CD4-positive, alpha-beta T cell treated with Interleukin-15 for 4 hours (primary cell): ENCODE measurements around the gene IL1B.

ENCODE experiments used
- DNase-seq: peaks from one replicate; pipeline ENCODE4 v3.0.0-alpha.2; 2020; ENCODE audit warnings: low spot score

Gene IL1B

DNA sequence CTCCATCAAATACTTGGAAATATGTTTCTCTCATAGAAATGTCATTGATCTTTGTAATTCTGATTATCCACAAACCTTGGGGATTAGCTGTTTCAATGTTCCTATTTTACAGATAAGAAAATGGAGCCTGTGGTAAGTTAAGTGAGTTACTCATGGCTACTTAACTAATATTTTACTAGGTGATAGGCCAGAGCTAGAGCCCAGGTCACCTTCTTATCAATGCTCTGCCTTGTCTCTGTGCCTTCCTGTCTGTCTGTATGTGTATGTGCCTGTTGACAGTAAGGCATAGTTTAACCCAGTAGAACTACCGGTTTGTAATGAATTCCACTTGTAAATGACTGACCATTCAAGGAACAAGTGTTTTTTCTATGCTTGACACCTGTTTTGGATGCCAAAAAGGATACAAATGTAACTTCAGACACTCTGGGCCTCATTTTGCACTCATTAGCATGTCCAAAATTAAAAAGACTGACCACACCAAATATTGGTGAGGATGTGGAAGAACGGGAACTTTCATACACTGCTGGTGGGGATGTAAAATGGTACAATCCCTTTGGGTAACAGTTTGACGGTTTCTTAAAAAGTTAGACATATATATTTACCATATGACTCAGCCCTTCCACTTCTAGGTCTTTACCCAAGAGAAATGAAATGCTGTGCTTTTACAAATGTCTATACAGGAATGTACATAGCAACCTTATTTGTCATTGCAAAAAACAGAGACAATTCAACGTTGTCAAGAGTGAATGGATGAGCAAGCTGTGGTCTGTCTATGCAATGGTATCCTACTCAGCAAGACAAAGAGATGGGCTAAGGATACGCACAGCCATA is 32.7 kb downstream of the IL1B start:
- DNase-seq: no peak

DNA sequence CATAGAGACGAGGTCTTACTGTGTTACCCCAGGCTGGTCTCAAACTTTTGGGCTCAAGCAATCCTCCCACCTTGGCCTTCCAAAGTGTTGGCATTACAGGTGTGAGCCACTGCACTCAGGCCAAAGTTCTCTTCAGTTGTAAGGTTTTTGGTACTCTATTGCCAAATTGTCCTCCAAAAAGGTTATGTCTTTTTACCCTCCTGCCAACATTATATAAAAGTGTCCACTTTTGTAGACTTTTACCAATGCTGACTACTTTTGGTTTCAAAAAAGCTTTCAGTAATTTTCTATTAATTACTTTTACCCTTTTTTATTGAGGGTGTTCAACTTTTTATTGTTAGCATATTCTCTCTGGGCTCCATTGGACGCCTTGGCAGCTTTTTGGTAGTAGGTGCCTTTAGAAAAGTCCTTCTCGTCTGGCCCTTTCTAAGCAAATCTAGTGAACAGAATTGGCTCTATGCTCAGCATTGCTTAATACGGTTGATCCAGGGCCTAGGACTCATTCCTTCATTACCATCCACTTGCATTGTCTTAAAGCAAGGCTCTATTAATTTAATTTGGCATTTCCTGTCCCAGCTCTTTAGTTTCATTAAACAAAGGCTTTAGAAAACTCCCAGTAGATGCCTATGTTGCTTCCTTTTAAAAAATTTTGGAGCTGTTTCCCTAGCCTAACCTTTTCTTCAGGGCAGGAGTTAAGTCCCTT is 35.5 kb downstream of the IL1B start:
- no peak for DNase-seq

DNA sequence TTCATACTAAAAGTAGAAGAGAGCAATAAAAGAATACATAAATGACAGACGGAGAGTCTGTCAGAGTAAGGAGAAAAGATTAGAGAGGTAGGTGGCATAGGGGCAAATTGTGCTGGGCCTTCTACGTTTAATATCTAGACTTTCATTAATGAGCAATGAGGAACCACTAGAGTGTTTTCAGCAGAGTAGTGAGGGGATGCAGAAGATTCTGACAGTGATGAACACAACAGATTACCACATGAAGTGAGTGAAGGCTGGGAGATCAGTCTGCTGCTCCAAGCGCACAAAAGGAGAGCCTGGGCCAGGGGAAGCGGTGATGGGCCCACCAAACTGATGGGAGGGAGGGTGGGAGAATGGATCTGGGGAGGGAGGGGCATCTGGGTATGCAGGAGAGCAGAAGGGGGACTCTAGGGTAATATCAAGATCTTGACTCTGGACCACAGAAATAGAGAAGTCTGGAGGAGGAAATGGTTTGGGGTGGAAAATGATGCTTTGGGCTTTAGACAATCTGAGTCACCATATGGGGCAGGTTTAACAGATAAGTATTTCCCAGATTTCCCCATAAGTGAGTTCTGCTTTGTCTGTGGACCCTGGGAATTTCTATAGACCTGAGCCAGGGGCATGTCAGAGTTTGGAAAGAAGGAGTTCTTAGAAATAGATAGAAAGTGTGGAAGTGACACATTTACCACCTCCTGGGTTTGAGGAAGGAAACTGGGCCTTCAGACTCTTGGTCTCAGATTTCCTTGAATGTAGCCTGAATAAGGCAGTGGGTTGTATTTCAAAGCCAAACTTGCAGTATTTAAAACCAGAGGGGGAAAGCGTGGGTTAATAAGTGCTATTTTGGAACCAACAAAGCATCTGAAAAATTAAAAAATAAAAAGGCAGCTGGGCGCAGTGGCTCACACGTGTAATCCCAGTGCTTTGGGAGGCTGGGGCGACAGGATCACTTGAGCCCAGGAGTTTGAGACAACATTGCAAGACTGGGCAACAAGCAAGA is 37.3 kb downstream of the IL1B start:
- DNase-seq: no peak

DNA sequence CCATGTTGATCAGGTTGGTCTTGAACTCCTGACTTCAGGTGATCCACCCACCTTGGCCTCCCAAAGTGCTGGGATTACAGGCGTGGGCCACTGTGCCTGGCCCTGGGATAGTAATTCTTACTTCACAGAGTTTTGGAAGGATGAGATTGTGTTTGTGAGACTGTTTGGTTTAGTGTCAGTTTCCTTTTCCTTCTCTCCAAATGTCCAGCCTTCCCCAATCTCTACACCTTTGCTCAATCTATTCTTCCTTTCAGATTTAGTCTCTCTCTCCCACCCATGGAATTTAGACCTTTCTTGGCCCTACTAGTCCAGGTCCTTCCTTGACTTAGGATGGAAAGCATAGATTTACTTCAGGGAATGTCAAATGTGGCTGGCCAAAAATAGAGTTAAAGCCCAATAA is 40.1 kb downstream of the IL1B start:
- DNase-seq: no peak

DNA sequence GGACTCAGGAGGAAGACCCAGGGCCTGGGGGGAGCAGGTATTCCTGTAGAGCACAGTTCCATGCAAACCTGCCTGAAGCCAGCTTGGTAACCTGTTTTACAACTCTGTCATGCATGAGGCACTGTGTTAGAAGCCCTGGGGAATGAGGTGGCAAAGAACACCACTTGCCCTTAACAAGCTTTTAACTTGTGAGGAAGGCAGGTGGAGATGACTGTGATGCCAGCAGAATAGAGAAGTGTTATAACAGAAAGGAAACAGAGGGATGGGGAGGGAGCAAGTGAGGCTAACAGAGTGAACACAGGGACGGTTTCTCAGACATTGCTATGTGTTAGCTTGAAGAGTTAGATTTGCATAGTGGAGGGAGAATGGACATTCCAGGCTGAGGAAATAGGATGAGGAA is 40.8 kb downstream of the IL1B start:
- DNase-seq: no peak

GRCh38 chr2:112794841-112795240 is 41.7 kb downstream of the IL1B start:
- no peak for DNase-seq

GRCh38 chr2:112794131-112794733 is 42.3 kb downstream of the IL1B start:
- DNase-seq: peak; percentile 37

GRCh38 chr2:112793449-112793978 is 43.1 kb downstream of the IL1B start:
- DNase-seq: no peak

DNA sequence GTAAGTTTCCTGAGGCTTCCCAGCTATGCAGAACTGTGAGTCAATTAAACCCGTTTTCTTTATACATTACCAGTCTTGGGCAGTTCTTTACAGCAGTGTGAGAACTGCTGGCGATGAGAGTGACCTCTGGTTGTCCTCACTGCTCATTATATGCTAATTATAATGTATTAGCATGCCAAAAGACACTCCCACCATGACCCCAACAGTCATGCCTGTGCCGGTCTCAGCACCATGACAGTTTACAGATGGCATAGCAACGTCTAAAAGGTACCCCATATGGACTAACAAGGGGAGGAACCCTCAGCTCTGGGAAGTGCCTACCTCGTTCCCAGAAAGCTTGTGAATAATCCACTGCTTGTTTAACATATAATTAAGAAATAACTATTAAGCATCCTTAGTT is 44.2 kb downstream of the IL1B start:
- no peak for DNase-seq

GRCh38 chr2:112791693-112792230 is 44.8 kb downstream of the IL1B start:
- no peak for DNase-seq

DNA sequence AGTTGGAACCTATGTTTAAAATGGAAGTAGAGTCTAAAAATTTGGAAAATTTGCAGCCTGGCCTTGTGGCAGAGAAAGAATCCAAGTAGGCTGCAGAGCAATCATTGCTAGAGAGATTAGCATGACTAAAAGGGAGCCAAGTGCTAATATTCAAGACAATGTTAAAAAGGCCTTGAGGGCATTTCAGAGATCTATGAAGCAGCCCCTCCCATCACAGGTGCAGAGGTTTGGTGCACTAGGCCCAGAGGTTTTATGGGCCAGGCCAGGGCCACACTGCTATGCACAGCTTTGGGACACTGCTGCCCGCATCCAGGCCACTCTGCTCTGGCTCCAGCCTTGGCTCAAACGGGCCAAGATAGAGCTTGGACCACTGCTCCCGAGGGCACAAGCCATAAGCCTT is 45.6 kb downstream of the IL1B start:
- no peak for DNase-seq

DNA sequence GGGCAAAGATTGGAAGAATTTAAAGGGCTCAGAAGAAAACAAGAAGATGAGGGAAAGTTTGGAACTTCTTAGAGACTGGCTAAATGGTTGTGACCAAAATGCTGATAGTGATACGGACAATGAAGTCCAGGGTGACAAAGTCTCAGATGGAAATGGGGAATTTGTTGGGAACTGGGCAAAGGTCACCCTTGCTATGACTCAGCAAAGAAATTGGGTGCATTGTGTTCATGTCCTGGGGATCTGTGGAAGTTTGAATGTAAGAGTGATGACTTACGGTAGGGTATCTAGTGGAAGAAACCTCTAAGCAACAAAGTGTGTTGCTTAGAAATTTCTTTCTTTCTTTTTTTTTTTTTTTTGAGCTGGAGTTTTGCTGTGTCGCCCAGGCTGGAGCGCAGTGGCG is 46.3 kb downstream of the IL1B start:
- no peak for DNase-seq

- no peak for DNase-seq
These were observed 47.4 kb downstream of the IL1B start for GRCh38 chr2:112789186-112789585.

GRCh38 chr2:112788653-112789052 is 47.9 kb downstream of the IL1B start:
- DNase-seq: no peak

DNA sequence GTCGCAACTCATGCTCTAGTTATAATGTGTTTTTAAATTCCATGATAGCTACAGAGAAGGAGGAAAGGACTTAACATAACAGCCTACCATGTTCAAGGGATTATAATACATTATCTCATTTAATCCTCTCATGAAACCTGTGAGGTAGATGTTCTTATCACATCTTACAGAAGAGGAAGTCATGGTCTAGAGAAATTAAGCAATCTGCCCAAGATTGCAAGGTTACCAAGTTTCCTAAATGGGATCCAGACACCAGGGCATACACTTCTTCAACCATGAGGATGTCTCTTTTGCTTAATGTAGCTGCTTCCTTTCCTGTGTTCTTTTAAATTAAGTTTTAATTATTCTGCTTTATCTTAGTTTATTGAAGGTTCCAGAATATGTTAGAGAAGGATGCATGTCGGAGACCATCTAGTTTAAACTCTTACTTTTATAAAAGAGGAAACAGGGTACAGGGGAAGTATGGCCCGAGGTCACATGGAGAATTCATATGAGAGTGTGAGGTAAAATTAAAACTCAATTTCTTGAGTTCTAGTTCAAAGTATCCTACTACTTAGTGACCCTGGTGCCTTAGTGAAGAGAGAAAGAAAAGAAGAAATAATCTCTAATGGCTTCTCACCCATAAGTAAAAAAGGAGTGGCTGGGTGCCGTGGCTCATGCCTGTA is 48.7 kb downstream of the IL1B start:
- DNase-seq: no peak

DNA sequence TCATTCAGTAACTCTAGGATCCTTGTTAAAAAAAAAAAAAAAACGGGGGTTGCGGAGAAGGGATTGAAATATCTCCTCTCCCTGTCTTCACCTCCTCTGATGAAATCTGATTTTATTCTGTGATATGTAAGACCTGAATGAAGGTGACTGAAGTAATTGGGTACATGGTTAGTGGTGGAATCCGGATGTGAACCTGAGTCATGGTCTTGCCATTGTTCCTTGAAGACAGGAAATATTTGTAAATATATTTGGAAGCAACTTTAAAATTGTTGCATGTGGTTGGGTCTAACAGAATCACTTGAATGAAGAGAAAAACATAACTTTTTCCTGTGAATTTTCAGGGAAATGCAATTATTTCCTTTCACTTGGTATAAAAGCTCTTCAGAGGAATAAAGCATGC is 49.3 kb downstream of the IL1B start:
- no peak for DNase-seq

DNA sequence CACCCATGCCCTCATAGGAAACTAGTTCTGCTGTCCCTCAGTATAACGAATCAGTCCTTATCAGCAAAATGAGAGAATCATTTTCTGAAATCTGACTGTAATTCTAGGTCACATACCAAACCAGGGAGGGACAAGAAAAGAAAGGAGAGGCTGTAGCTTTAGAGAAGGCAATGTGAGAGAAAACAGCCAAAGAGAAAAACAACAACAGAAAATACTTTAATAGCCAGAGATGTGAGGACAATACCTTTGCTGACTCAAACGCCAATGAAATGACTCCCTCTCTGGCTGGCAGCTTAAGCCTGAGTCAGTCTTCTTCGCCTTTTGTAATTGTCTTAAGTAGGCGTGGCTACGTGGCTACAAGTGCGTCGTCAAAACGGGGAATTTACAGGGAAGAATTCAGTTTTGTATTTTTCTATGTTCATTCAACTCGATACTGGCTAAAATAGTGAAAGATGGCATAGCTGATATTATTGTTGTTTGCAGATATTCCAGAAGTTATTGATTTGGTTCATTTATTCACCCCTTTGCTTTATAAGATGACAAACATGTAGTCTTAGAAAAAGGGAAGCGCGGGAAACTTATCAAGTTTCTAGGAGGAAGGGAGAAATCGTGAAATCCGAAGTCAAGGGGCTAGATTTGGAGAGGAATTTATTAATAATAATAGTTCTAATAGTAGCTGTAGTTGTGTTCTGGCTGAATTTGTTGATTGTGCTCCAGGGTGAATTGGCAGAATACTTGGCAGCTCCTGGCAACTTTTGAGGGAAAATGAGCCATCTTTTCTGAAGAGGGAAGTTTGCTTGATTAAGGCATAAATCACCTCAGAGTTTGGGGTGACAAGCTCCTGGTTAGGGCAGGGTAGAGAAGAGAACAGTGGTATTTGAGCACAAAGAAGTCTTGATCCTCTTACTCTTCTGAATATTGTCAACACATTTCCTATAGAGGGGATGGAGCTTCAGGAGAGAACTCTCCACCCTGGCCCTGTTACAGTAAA is 52.1 kb downstream of the IL1B start, which contains the start of gene IL1A:
Gene IL1A, minus strand, starts transcription at position 295 of the 991 bp plus-strand sequence. CDS start 723 bp downstream, outside the sequence.
- DNase-seq: no peak

- no peak for DNase-seq
These were observed 53.3 kb downstream of the IL1B start for GRCh38 chr2:112783187-112783714.

DNA sequence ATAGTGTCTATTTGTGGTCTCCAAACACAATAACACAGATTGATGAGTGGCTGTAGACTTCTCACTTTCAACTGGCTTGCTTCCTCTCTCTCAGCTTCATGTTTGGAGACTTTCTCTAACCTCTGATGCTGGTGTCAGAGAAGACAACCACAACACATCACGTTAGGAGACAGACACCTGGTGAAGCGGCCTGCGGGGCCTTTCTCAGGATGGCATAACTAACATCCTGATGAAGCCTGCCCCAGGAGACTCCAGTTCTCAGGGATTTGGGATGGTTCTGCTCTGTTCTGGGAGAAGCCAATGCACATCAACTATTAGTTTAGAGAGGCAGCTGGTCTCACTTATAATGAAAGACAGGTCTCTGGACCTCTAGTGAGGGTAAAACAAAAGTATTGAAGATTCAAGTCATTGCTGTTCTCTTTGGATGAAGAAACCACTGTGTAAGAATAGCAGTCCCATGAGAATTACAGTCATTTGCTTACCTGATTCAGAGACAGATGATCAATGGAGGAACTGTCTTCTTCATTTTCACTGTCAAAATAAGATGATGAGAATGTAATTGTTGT is 54.3 kb downstream of the IL1B start:
- no peak for DNase-seq
